IMR-90 (cell line): ENCODE measurements around the gene COTL1. TPM values are rescaled to one million over a fixed set of nuclear protein-coding genes. Genes with fewer than 3 reads are reported as not detected.

Experiments used
- ATAC-seq: fragments of 200-7000 bp; cut with Tn5 transposase; 2 replicates; pipeline ENCODE4 v1.9.1; 2020; ENCODE audit warnings: low read depth, mild to moderate bottlenecking, moderate library complexity
- BruUV-seq: library from RNA; stranded (reverse); fragments of 400-500 nt; replicated peaks from 2 replicates; lab custom pipeline; 2021; lab: Mats Ljungman, UMichigan
- CTCF ChIA-PET: fragments of 300-600 bp; formaldehyde crosslinking; extraction: SDS; loops from one replicate; lab custom pipeline; 2021; ENCODE audit warnings: antibody characterized with exemption; lab: Yijun Ruan, JAX
- POLR2A ChIA-PET: fragments of 300-600 bp; sonication (Branson Sonifier 250); formaldehyde crosslinking; loops from one replicate; lab custom pipeline; 2022; ENCODE audit warnings: antibody characterized with exemption; ENCODE audit not compliant: unreplicated experiment; lab: Charles Lee
- DNase-seq: peaks from one replicate; pipeline ENCODE4 v3.0.0; 2013
- H2AFZ ChIP-seq: replicated peaks from 2 replicates; pipeline ENCODE3; 2013; ENCODE audit warnings: low read length, mild to moderate bottlenecking; ENCODE audit not compliant: poor library complexity
- H2AK5ac ChIP-seq: 2 replicates; pipeline ENCODE4 v1.6.1; 2013; ENCODE audit warnings: low read depth, low read length, inconsistent platforms
- H2AK9ac ChIP-seq: replicated peaks from 2 replicates; pipeline ENCODE3; 2013; ENCODE audit warnings: mild to moderate bottlenecking, low read depth, low read length, moderate library complexity; ENCODE audit not compliant: poor library complexity
- H2BK120ac ChIP-seq: 2 replicates; pipeline ENCODE4 v1.6.1; 2013; ENCODE audit warnings: low read depth, low read length, inconsistent platforms
- H2BK15ac ChIP-seq: 3 replicates; pipeline ENCODE4 v1.6.1; 2013; ENCODE audit warnings: low read depth, low read length, inconsistent platforms
- H2BK20ac ChIP-seq: 2 replicates; pipeline ENCODE4 v1.6.1; 2013; ENCODE audit warnings: low read depth, mild to moderate bottlenecking, inconsistent platforms, low read length, moderate library complexity
- H2BK5ac ChIP-seq: 2 replicates; pipeline ENCODE4 v1.6.1; 2013; ENCODE audit warnings: mild to moderate bottlenecking, low read depth, low read length, inconsistent platforms; ENCODE audit not compliant: poor library complexity, severe bottlenecking
- H3K14ac ChIP-seq: replicated peaks from 2 replicates; pipeline ENCODE4 v1.6.1; 2013; ENCODE audit warnings: low read depth, low read length, inconsistent platforms
- H3K18ac ChIP-seq: 2 replicates; pipeline ENCODE4 v1.6.1; 2013; ENCODE audit warnings: low read depth, low read length, control low read depth
- H3K23ac ChIP-seq: 2 replicates; pipeline ENCODE4 v1.6.1; 2013; ENCODE audit warnings: low read depth, low read length, inconsistent platforms
- H3K27ac ChIP-seq: 2 replicates; pipeline ENCODE4 v1.5.1; 2013; ENCODE audit warnings: mild to moderate bottlenecking, control low read depth, low read length; ENCODE audit not compliant: insufficient read depth
- H3K27me3 ChIP-seq: 2 replicates; pipeline ENCODE4 v1.6.1; 2013; ENCODE audit warnings: low read length; ENCODE audit not compliant: control insufficient read depth, insufficient read depth
- H3K36me3 ChIP-seq: 2 replicates; pipeline ENCODE4 v1.6.1; 2013; ENCODE audit warnings: low read length, mixed read lengths; ENCODE audit not compliant: control insufficient read depth, insufficient read depth
- H3K4ac ChIP-seq: 2 replicates; pipeline ENCODE4 v1.6.1; 2013; ENCODE audit warnings: low read depth, low read length, inconsistent platforms
- H3K4me1 ChIP-seq: 2 replicates; pipeline ENCODE4 v1.6.1; 2013; ENCODE audit warnings: low read length, mixed read lengths; ENCODE audit not compliant: control insufficient read depth, insufficient read depth
- H3K4me2 ChIP-seq: 2 replicates; pipeline ENCODE4 v1.6.1; 2013; ENCODE audit warnings: low read depth, mild to moderate bottlenecking, control low read depth, low read length, moderate library complexity
- H3K4me3 ChIP-seq: 2 replicates; pipeline ENCODE4 v1.5.1; 2013; ENCODE audit warnings: low read depth, mild to moderate bottlenecking, control low read depth, low read length, moderate library complexity; ENCODE audit not compliant: insufficient read depth
- H3K56ac ChIP-seq: 2 replicates; pipeline ENCODE4 v1.6.1; 2013; ENCODE audit warnings: low read length, inconsistent platforms; ENCODE audit not compliant: insufficient read depth; ENCODE audit errors: extremely low read depth
- H3K79me1 ChIP-seq, 2 experiments: 2 replicates each; pipeline ENCODE4 v1.6.1; 2013; ENCODE audit warnings: low read length in 2 of 2, inconsistent platforms in 1 of 2, low read depth in 1 of 2
- H3K9ac ChIP-seq: 2 replicates; pipeline ENCODE4 v1.6.1; 2013; ENCODE audit warnings: low read depth, low read length, control low read depth
- H3K9me1 ChIP-seq: 2 replicates; pipeline ENCODE4 v1.6.1; 2013; ENCODE audit warnings: low read length, inconsistent platforms; ENCODE audit not compliant: insufficient read depth
- H3K9me3 ChIP-seq: 2 replicates; pipeline ENCODE4 v1.6.1; 2013; ENCODE audit warnings: low read length; ENCODE audit not compliant: control insufficient read depth, insufficient read depth
- H4K20me1 ChIP-seq: 2 replicates; pipeline ENCODE4 v1.6.1; 2013; ENCODE audit warnings: low read length, inconsistent platforms; ENCODE audit not compliant: insufficient read depth
- H4K5ac ChIP-seq: 2 replicates; pipeline ENCODE4 v1.6.1; 2013; ENCODE audit warnings: mild to moderate bottlenecking, low read depth, low read length, control low read depth
- H4K8ac ChIP-seq, 2 experiments: 2 replicates each; pipeline ENCODE4 v1.6.1; 2013; ENCODE audit warnings: low read depth in 2 of 2, low read length in 2 of 2, control low read depth in 1 of 2, inconsistent platforms in 1 of 2
- H4K91ac ChIP-seq: 2 replicates; pipeline ENCODE4 v1.6.1; 2013; ENCODE audit warnings: low read depth, low read length, inconsistent platforms; ENCODE audit not compliant: insufficient read depth
- BHLHE40 ChIP-seq: fragments of 150-350 bp; IDR thresholded peaks from 2 replicates; pipeline ENCODE4 v1.6.1; 2016; ENCODE audit warnings: mild to moderate bottlenecking, low read depth, low read length
- CEBPB ChIP-seq: IDR thresholded peaks from 2 replicates; pipeline ENCODE4 v1.6.1; 2012; ENCODE audit warnings: low read depth, low read length, improper control_type of control experiment
- FOS ChIP-seq: fragments of 150-350 bp; IDR thresholded peaks from 2 replicates; pipeline ENCODE4 v1.6.1; 2016; ENCODE audit warnings: low read depth, low read length
- MAFK ChIP-seq: IDR thresholded peaks from 2 replicates; pipeline ENCODE4 v1.6.1; 2012; ENCODE audit warnings: low read depth, low read length, improper control_type of control experiment
- MAZ ChIP-seq: IDR thresholded peaks from 2 replicates; pipeline ENCODE4 v1.6.1; 2012; ENCODE audit warnings: low read depth, mild to moderate bottlenecking, low read length, improper control_type of control experiment, moderate library complexity, borderline replicate concordance
- MXI1 ChIP-seq: IDR thresholded peaks from 2 replicates; pipeline ENCODE4 v1.6.1; 2012; ENCODE audit warnings: low read depth, mild to moderate bottlenecking, low read length, moderate library complexity, borderline replicate concordance
- NFE2L2 ChIP-seq: fragments of 150-350 bp; IDR thresholded peaks from 2 replicates; pipeline ENCODE4 v1.6.1; 2016; ENCODE audit warnings: low read depth, mild to moderate bottlenecking, low read length
- RAD21 ChIP-seq: IDR thresholded peaks from 2 replicates; pipeline ENCODE4 v1.6.1; 2012; ENCODE audit warnings: low read length, improper control_type of control experiment
- RCOR1 ChIP-seq: IDR thresholded peaks from 2 replicates; pipeline ENCODE4 v1.6.1; 2012; ENCODE audit warnings: mild to moderate bottlenecking, low read length, improper control_type of control experiment; ENCODE audit not compliant: insufficient replicate concordance
- RFX5 ChIP-seq: IDR thresholded peaks from 2 replicates; pipeline ENCODE4 v1.8.0; 2012; ENCODE audit warnings: low read depth, mild to moderate bottlenecking, low read length, moderate library complexity
- WGBS, 2 experiments: methylation state at CpG; one replicate each; pipeline versions ENCODE4 v1.1.5 to v1.1.7; 2013; ENCODE audit warnings: missing lambda C conversion rate in 2 of 2; ENCODE audit not compliant: insufficient read length in 1 of 2; ENCODE audit errors: extremely low coverage in 2 of 2; 5-methylcytosine and 5-hydroxymethylcytosine counted together
- dilution Hi-C: fragments of 300-500 bp; cut with HindIII; formaldehyde crosslinking; loops from one replicate; pipeline ENCODE4 v1.14.3; 2018; ENCODE audit warnings: low sequenced_read_pairs; ENCODE audit not compliant: unreplicated experiment
- in situ Hi-C: fragments of 300-500 bp; cut with MboI; formaldehyde crosslinking; loops from 3 replicates; pipeline ENCODE4 v1.14.3; 2019; ENCODE audit warnings: low sequenced_read_pairs, inconsistent platforms, mixed read lengths
- intact Hi-C: fragments of 100-400 bp; cut with micrococcal nuclease; formaldehyde crosslinking; loops from 2 replicates; pipeline ENCODE4 v1.10.0; 2022
- polyA plus RNA-seq, 3 experiments: library from polyadenylated mRNA; depleted of rRNA; stranded (reverse); fragments of >200 nt; gene quantifications; 2 replicates each; pipeline ENCODE4 v1.2.3, GENCODE V29; 2012; ENCODE audit warnings: low replicate concordance in 1 of 3
- total RNA-seq: library from RNA; depleted of rRNA; stranded (reverse); fragments of >200 nt; gene quantifications from 2 replicates; pipeline ENCODE4 v1.2.3, GENCODE V29; 2012

The COTL1 gene
- total and polyA plus RNA-seq, 2 of the 4 experiments (the other 2 are of a cell fraction): 144 to 258 TPM

DNA sequence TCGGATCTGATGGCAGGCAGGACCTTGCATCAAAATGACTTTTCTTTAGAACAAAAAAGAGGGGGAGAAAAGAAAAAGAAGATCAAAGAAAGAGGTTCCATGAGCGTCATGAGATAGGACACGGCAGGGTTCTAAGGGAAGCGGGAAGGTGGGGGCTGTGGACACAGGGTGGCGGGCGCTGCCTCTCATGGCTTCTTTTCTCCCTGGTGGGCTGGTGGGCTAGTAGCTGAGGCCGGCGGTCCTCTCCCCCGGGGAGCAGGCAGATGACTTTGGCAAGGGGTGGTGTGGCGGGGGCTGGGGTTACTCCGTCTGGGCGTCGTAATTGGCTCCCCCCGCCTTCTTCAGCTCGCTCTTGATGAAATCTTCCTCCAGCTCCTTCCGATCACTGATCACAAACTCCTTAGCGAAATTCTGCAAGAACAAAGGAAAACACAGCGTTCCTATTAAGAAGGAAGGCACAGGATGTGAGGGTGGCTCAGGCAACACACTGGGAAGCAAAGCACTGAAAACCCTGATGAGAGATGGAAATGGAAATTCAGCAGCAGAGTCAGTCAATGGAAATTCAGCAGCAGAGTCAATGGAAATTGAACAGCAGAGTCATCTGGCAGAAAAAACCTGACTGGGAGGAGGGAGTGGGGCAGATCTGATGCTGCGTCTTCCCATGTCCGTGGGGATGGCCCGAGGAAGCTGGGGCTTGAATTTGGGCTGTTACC is 51.2 kb downstream of the COTL1 start (continued):
- no peak for TF ChIP-seq NFE2L2

DNA sequence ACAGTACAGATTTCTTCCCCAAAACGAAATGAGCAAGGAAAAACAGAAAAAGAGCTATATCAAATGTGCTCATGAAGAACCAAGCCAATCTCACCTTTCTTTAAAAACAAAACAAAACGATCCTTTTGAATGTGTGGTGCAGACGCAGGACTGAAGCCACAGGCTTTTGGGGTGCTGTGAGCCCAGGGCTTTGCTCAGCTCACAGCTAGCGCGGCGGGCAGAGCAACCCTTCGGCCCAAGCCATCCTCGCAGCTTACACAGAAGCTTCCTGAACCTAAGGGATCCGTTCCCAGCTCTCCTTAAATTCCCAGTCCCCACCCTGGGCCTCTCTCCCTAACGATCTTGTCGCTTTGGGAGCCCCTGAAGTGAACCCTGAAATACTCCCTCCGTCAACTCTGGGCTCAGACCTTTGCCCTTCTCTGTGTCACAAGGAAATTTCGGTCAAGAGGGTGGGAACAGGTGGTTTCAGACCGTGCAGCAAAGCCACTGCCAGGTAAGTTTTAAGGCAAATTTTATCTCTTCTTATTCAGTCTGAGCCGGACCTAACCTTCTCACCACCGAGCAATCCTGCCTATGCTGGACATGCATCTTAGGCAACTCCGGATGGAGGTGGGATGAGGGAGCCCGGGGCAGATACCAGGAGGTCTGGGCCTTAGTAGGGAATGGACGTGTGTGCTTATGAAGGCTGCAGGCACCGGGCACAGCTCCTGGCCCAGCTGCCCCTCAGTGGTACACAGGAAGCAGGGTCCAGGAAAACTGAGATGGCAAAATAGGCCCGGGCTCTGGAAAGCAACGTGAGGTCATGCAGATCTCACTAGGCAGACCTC is 52.0 kb downstream of the COTL1 start:
- dilution Hi-C loops: no loop called here
- Histone ChIP-seq H3K56ac (no peak overlapping the region), H3K27me3 (no peaks in the 10 kb centered on the region), H3K79me1 (peaks cover 27 to 67% of the 10 kb centered on the region in 2 experiments), H3K9me1 (peaks cover 10% of the 10 kb centered on the region; the same call in 1 of the 2 replicates), H2BK120ac (no peak overlapping the region), H3K18ac (no peak overlapping the region), H3K36me3 (peaks cover 60% of the 10 kb centered on the region), H4K8ac (no peak overlapping the region), H2BK5ac (no peak overlapping the region), H3K4me3 (no peak overlapping the region), H2AFZ (no peak overlapping the region), H4K91ac (no peak overlapping the region), H3K9me3 (peaks cover 4% of the 10 kb centered on the region), H3K4ac (no peak overlapping the region), H2BK15ac (no peak overlapping the region), H4K20me1 (peaks cover 29% of the 10 kb centered on the region), H2AK5ac (no peak overlapping the region), H3K9ac (no peak overlapping the region), H2BK20ac (no peak overlapping the region), H4K5ac (no peak overlapping the region), H3K27ac (no peak overlapping the region), H3K23ac (no peak overlapping the region), H3K14ac (no peak overlapping the region), H3K4me1 (peaks cover 2% of the 10 kb centered on the region; the same call in 1 of the 2 replicates), H3K4me2 (no peak overlapping the region), H2AK9ac (no peak overlapping the region)
- intact Hi-C loops: loop anchor here (5.0 kb wide), 1 partner anchor 46 kb away; no protein-coding TSS in a partner anchor
- no peak for DNase-seq
- 92% methylated on average over 11 of the region's 22 CpGs; no CpG with 5 or more reads in 1 of the 2 experiments for WGBS, 2 experiments
- POLR2A ChIA-PET: no interaction called here
- in situ Hi-C loops: no loop called here
- CTCF ChIA-PET: interaction anchor here (0.6 kb wide), 1 partner anchor 191 kb away, joined by 3 read pairs; no protein-coding TSS in a partner anchor
- no peak for ATAC-seq
- TSS peak; percentile 96 for BruUV-seq
- TF ChIP-seq RCOR1: no peak
- TF ChIP-seq CEBPB: no peak
- TF ChIP-seq MXI1: no peak
- no peak for TF ChIP-seq FOS
- no peak for TF ChIP-seq RFX5
- TF ChIP-seq MAZ: no peak
- TF ChIP-seq RAD21: no peak
- no peak for TF ChIP-seq NFE2L2
- no peak for TF ChIP-seq MAFK
- no peak for TF ChIP-seq BHLHE40
